ENCODE data around the gene PLPPR2. TPM values are rescaled to one million over a fixed set of nuclear protein-coding genes. Genes with fewer than 3 reads are reported as not detected.

The PLPPR2 gene
- total RNA-seq, 1 experiment from 2014 or later: 19.0 TPM

- Histone ChIP-seq H3K27me3 (replicated peaks; ENCODE audit: insufficient read depth, low read depth, low read length, poor library complexity) (no peaks in the 10 kb centered on the region), H3K4me1 (ENCODE audit: insufficient read depth, low read length, poor library complexity, severe bottlenecking) (no peaks in the 10 kb centered on the region), H3K36me3 (ENCODE audit: insufficient read depth, low read length, poor library complexity, severe bottlenecking) (no peaks in the 10 kb centered on the region), H3K9me3 (ENCODE audit: low read depth, low read length, poor library complexity, severe bottlenecking) (no peaks in the 10 kb centered on the region), H3K4me3 (ENCODE audit: low read depth, low read length, poor library complexity, severe bottlenecking) (no peak overlapping the region), H3K27ac (ENCODE audit: low read depth, low read length, poor library complexity, severe bottlenecking) (no peak overlapping the region)
- CTCF ChIA-PET: no interaction called here
- no peak for TF ChIP-seq CTCF (conservative IDR thresholded peaks at IDR 0.05; ENCODE audit: low read depth, low read length)
- TF ChIP-seq EZH2 (IDR thresholded peaks at IDR 0.05; ENCODE audit: borderline replicate concordance, low read depth, low read length, poor library complexity, severe bottlenecking): no peak
- DNase-seq (ENCODE audit: low spot score): no peak
- POLR2A ChIA-PET (ENCODE audit: low non-redundant PET): no interaction called here
- intact Hi-C loops (cut with micrococcal nuclease; ENCODE audit: unreplicated experiment): no loop called here
- no TSS peak for BruUV-seq (replicated peaks)
Measured at GRCh38 chr19:11359421-11359820, 4.2 kb downstream of the PLPPR2 start.

- H3K4me3 ChIP-seq (ENCODE audit: low read depth, low read length, poor library complexity, severe bottlenecking): no peak overlapping the region
- POLR2A ChIA-PET (ENCODE audit: low non-redundant PET): no interaction called here
- BruUV-seq (replicated peaks): no TSS peak
- no peaks in the 10 kb centered on the region for H3K4me1 ChIP-seq (ENCODE audit: insufficient read depth, low read length, poor library complexity, severe bottlenecking)
- no peaks in the 10 kb centered on the region for H3K27me3 ChIP-seq (replicated peaks; ENCODE audit: insufficient read depth, low read depth, low read length, poor library complexity)
- CTCF ChIA-PET: no interaction called here
- no peak for TF ChIP-seq CTCF (conservative IDR thresholded peaks at IDR 0.05; ENCODE audit: low read depth, low read length)
- TF ChIP-seq EZH2 (IDR thresholded peaks at IDR 0.05; ENCODE audit: borderline replicate concordance, low read depth, low read length, poor library complexity, severe bottlenecking): no peak
- H3K36me3 ChIP-seq (ENCODE audit: insufficient read depth, low read length, poor library complexity, severe bottlenecking): no peaks in the 10 kb centered on the region
- H3K9me3 ChIP-seq (ENCODE audit: low read depth, low read length, poor library complexity, severe bottlenecking): no peaks in the 10 kb centered on the region
- no peak for DNase-seq (ENCODE audit: low spot score)
- H3K27ac ChIP-seq (ENCODE audit: low read depth, low read length, poor library complexity, severe bottlenecking): no peak overlapping the region
- intact Hi-C loops (cut with micrococcal nuclease; ENCODE audit: unreplicated experiment): no loop called here
Measured at GRCh38 chr19:11361037-11361770, 6.0 kb downstream of the PLPPR2 start.

GRCh38 chr19:11361771-11362731 is 6.8 kb downstream of the PLPPR2 start:
- Histone ChIP-seq H3K36me3 (ENCODE audit: insufficient read depth, low read length, poor library complexity, severe bottlenecking) (no peaks in the 10 kb centered on the region), H3K9me3 (ENCODE audit: low read depth, low read length, poor library complexity, severe bottlenecking) (no peaks in the 10 kb centered on the region), H3K4me1 (ENCODE audit: insufficient read depth, low read length, poor library complexity, severe bottlenecking) (no peaks in the 10 kb centered on the region), H3K4me3 (ENCODE audit: low read depth, low read length, poor library complexity, severe bottlenecking) (no peak overlapping the region), H3K27ac (ENCODE audit: low read depth, low read length, poor library complexity, severe bottlenecking) (no peak overlapping the region), H3K27me3 (replicated peaks; ENCODE audit: insufficient read depth, low read depth, low read length, poor library complexity) (no peaks in the 10 kb centered on the region)
- BruUV-seq (replicated peaks): no TSS peak
- POLR2A ChIA-PET (ENCODE audit: low non-redundant PET): no interaction called here
- no peak for TF ChIP-seq EZH2 (IDR thresholded peaks at IDR 0.05; ENCODE audit: borderline replicate concordance, low read depth, low read length, poor library complexity, severe bottlenecking)
- no peak for TF ChIP-seq CTCF (conservative IDR thresholded peaks at IDR 0.05; ENCODE audit: low read depth, low read length)
- CTCF ChIA-PET: no interaction called here
- intact Hi-C loops (cut with micrococcal nuclease; ENCODE audit: unreplicated experiment): no loop called here
- no peak for DNase-seq (ENCODE audit: low spot score)
